ENCODE data around the gene HMG20A. TPM values are rescaled to one million over a fixed set of nuclear protein-coding genes. Genes with fewer than 3 reads are reported as not detected.

Gene HMG20A
- total and polyA plus RNA-seq, 9 of the 15 experiments (the other 6 are each of a cell fraction or from before 2014, with no cell fraction given): 25.0 to 68.1 (median 38.9) TPM

DNA sequence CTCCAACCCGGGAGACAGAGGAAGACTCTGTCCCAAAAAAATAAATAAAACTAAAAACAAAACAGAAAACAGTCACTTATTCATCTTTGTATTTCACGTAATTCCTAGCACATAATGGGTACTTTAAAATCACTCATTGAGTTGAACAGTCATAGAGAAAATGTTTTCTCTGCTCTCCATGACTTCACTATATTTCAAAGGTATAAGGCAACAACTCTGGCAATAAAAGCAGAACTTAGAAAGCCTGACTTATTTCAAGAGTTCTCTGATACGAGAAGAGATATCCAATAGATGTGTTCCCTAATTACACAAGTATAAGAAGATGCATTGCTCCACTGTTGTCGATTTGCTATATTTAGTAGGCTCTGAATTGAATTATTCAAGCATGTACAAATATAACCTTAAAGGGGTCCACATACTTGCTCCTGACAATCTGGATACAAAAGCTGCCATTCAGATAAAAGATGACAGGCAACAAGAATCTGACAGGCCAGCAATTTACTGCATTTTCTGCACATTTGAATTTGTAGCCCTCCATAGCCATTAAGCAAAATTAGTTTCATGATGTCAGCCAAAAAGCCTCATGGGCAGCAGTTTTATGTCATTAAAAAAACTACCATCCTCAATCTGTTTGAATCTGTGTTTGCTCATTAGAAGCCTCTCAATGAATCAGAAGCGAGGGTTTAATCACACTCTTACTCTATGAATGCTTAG lies 48.7 kb upstream of the HMG20A start:
- no peaks in the 10 kb centered on the region for H3K27me3 ChIP-seq (ENCODE audit: control insufficient read depth in 2 of 2, insufficient read depth in 2 of 2, low read length in 2 of 2)
- CTCF ChIA-PET (ENCODE audit: low intra/inter-chr PET ratio): no interaction called here
- POLR2A ChIA-PET: interaction anchor here (0.7 kb wide), 1 partner anchor 225 kb away, joined by 4 read pairs; no protein-coding TSS in a partner anchor
- H3K9me1 ChIP-seq (ENCODE audit: control insufficient read depth, insufficient read depth, low read length): no peaks in the 10 kb centered on the region
- intact Hi-C loops (cut with micrococcal nuclease): no loop called here
- no peaks in the 10 kb centered on the region for H3K9me3 ChIP-seq (replicated peaks; ENCODE audit: control insufficient read depth, insufficient read depth, low read depth, low read length)
- WGBS (ENCODE audit: insufficient coverage, low coverage, missing lambda C conversion rate): 72% methylated on average over 5 of the region's 5 CpGs
- no peak for TF ChIP-seq SMARCE1 (IDR thresholded peaks at IDR 0.05)
- TF ChIP-seq HNRNPK (IDR thresholded peaks at IDR 0.05; ENCODE audit: low read depth, low read length, poor library complexity, severe bottlenecking): no peak
- TF ChIP-seq BCOR (IDR thresholded peaks at IDR 0.05): no peak
- TF ChIP-seq NCOR1 (IDR thresholded peaks at IDR 0.05): no peak
- TF ChIP-seq MCM3 (IDR thresholded peaks at IDR 0.05): no peak
- no peak for TF ChIP-seq CCAR2 (IDR thresholded peaks at IDR 0.05; ENCODE audit: low read depth, low read length)
- no peak for TF ChIP-seq MYNN (IDR thresholded peaks at IDR 0.05)
- TF ChIP-seq MYNN (CRISPR knock-in tag; IDR thresholded peaks at IDR 0.05): no peak
- no peak for TF ChIP-seq BHLHE40 (IDR thresholded peaks at IDR 0.05; ENCODE audit: low read length)
- TF ChIP-seq MAX (CRISPR knock-in tag; IDR thresholded peaks at IDR 0.05): no peak
- TF ChIP-seq, protein P1, sequence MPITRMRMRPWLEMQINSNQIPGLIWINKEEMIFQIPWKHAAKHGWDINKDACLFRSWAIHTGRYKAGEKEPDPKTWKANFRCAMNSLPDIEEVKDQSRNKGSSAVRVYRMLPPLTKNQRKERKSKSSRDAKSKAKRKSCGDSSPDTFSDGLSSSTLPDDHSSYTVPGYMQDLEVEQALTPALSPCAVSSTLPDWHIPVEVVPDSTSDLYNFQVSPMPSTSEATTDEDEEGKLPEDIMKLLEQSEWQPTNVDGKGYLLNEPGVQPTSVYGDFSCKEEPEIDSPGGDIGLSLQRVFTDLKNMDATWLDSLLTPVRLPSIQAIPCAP (CRISPR knock-in tag; IDR thresholded peaks at IDR 0.05; ENCODE audit: borderline replicate concordance): no peak
- TF ChIP-seq BDP1 (IDR thresholded peaks at IDR 0.05; ENCODE audit: insufficient read depth, insufficient read length): no peak
- no peak overlapping the region for H2AFZ ChIP-seq (ENCODE audit: low read depth, low read length)
- H3K4me2 ChIP-seq (ENCODE audit: insufficient read depth, low read length): no peak overlapping the region
- no peak overlapping the region for H3K9ac ChIP-seq (ENCODE audit: insufficient read depth in 1 of 2, low read depth in 2 of 2, low read length in 2 of 2)
- BruUV-seq (replicated peaks): no TSS peak
- ATAC-seq (no peak), FAIRE-seq (no peak), DNase-seq (ENCODE audit: extremely low read depth in 1 of 4, low spot score in 3 of 4) (no peak)
- peaks cover 18% of the 10 kb centered on the region for H3K79me2 ChIP-seq (ENCODE audit: control insufficient read depth, insufficient read depth, low read length)
- no peaks in the 10 kb centered on the region for H3K36me3 ChIP-seq (ENCODE audit: control insufficient read depth, insufficient read depth, low read length)
- no peak overlapping the region for H3K27ac ChIP-seq (ENCODE audit: extremely low read depth, low read depth, low read length)
- H3K4me1 ChIP-seq (replicated peaks in 1 of 2; ENCODE audit: control insufficient read depth in 2 of 2, insufficient read depth in 2 of 2, low read length in 2 of 2): peaks cover 0 to 3% of the 10 kb centered on the region in 2 experiments; a peak in 1 of 5 replicates
- in situ Hi-C loops (cut with MboI): no loop called here
- H3K4me3 ChIP-seq: no peak overlapping the region
- H4K20me1 ChIP-seq (replicated peaks; ENCODE audit: control insufficient read depth, insufficient read depth, low read length): no peaks in the 10 kb centered on the region
